Endodermal cell (in vitro differentiated cells): ENCODE measurements around the gene ZFAND2B. TPM values are rescaled to one million over a fixed set of nuclear protein-coding genes. Genes with fewer than 3 reads are reported as not detected.
A peak's percentile ranks its signal among the peaks of the same experiment; 100 is the strongest.

Experiments
- DNase-seq: peaks from one replicate; pipeline ENCODE4 v3.0.0-alpha.2; 2017
- H3K27ac ChIP-seq: 2 replicates; pipeline ENCODE4 v1.5.1; 2013; ENCODE audit warnings: mild to moderate bottlenecking, low read depth, low read length, moderate library complexity
- H3K27me3 ChIP-seq: 2 replicates; pipeline ENCODE4 v1.6.1; 2013; ENCODE audit warnings: mild to moderate bottlenecking, low read length, moderate library complexity; ENCODE audit not compliant: insufficient read depth, control insufficient read depth, poor library complexity, severe bottlenecking
- H3K36me3 ChIP-seq: 2 replicates; pipeline ENCODE4 v1.7.0; 2013; ENCODE audit warnings: mild to moderate bottlenecking, low read length, moderate library complexity; ENCODE audit not compliant: control insufficient read depth, insufficient read depth
- H3K4me1 ChIP-seq: one replicate; pipeline ENCODE4 v1.7.0; 2013; ENCODE audit warnings: low read length; ENCODE audit not compliant: control insufficient read depth, insufficient read depth
- H3K4me3 ChIP-seq: 2 replicates; pipeline ENCODE4 v1.5.1; 2013; ENCODE audit warnings: mild to moderate bottlenecking, low read length, moderate library complexity
- H3K9ac ChIP-seq: 2 replicates; pipeline ENCODE4 v1.6.1; 2013; ENCODE audit warnings: mild to moderate bottlenecking, low read length, moderate library complexity; ENCODE audit not compliant: poor library complexity, severe bottlenecking; ENCODE audit errors: extremely low read depth
- H3K9me3 ChIP-seq: 2 replicates; pipeline ENCODE4 v1.6.1; 2013; ENCODE audit warnings: mild to moderate bottlenecking, low read length, moderate library complexity; ENCODE audit not compliant: control insufficient read depth
- H3K27ac Mint-ChIP-seq: 2 replicates; pipeline ENCODE4 v1.8.0; 2020; ENCODE audit warnings: mixed read lengths
- H3K27me3 Mint-ChIP-seq: 2 replicates; pipeline ENCODE4 v1.8.0; 2021; ENCODE audit warnings: mild to moderate bottlenecking, mixed read lengths; ENCODE audit not compliant: insufficient read depth
- H3K36me3 Mint-ChIP-seq: 2 replicates; pipeline ENCODE4 v1.8.0; 2020; ENCODE audit warnings: low read depth, mixed read lengths
- H3K4me1 Mint-ChIP-seq: 2 replicates; pipeline ENCODE4 v1.8.0; 2020; ENCODE audit warnings: mixed read lengths
- H3K4me3 Mint-ChIP-seq: 2 replicates; pipeline ENCODE4 v1.8.0; 2020; ENCODE audit warnings: mild to moderate bottlenecking, moderate library complexity, mixed read lengths
- H3K9me3 Mint-ChIP-seq: 2 replicates; pipeline ENCODE4 v1.8.0; 2020; ENCODE audit warnings: mild to moderate bottlenecking, mixed read lengths
- WGBS, 2 experiments: methylation state at CpG; one replicate each; pipeline versions ENCODE4 v1.1.5 to v1.1.7; 2013; ENCODE audit warnings: missing lambda C conversion rate in 2 of 2, mixed read lengths in 1 of 2; ENCODE audit not compliant: insufficient coverage in 1 of 2, insufficient read length in 1 of 2; 5-methylcytosine and 5-hydroxymethylcytosine counted together
- total RNA-seq, 2 donors: library from RNA; stranded (reverse); fragmentation: NEBNext Ultra II Directional in 1 of 2; extraction: Animal tissue kit (Norgen Biotek cat#: 25700) in 1 of 2; gene quantifications; 2 replicates in 1 of 2; 3 replicates in 1 of 2; pipeline ENCODE4 v1.2.1, GENCODE V29; 2021
- TF ChIP-seq, protein P1 (sequence below): fragments of 200-600 bp; sonication (generic); conservative IDR thresholded peaks from 2 replicates; pipeline ENCODE4 v1.5.0; 2021; ENCODE audit warnings: antibody characterized with exemption, mild to moderate bottlenecking

The ZFAND2B gene
- total RNA-seq, 2 donors from 2014 or later = 21.7 to 22.5 TPM

DNA sequence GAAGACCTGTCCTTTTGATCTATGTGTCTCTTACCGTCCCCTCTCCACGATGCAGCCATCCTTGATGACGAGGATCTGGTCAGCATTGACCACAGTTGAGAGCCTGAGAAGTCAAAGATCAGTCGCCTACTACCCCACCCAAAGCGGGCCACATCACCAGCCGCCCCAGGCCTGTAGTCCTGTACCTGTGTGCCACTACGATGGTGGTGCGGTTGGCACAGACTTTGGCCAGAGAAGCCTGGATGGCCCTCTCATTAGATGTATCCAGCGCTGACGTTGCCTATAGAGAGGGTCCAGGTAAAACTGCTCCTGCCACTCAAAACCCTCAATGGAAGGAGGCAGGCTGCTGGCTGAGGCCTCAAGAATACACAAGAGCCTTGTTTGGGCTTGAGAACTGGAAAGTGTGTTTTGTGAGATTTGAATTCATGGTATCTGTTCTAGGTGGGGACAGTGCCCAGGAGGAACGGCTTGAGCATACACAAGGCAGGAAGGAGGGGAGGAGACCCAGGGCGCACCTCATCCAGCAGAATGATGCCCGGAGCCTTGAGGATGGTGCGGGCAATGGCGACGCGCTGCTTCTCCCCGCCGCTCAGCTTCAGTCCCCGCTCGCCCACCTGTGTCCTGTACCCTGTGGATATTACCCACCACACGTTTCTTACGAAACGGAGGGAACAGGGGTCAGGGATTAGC is 3.8 kb downstream of the ZFAND2B start:
- H3K9ac ChIP-seq = no peak overlapping the region
- H3K27me3 ChIP-seq = no peaks in the 10 kb centered on the region
- no peak for DNase-seq
- 93 to 96% methylated on average over 23 to 24 of the region's 24 CpGs for WGBS, 2 experiments
- Mint-ChIP-seq H3K27me3 (no peaks in the 10 kb centered on the region), H3K36me3 (peaks cover 50% of the 10 kb centered on the region), H3K9me3 (no peaks in the 10 kb centered on the region), H3K4me1 (peaks cover 6% of the 10 kb centered on the region), H3K4me3 (no peak overlapping the region), H3K27ac (peak overlapping the region; percentile 36)
- TF ChIP-seq, protein P1, sequence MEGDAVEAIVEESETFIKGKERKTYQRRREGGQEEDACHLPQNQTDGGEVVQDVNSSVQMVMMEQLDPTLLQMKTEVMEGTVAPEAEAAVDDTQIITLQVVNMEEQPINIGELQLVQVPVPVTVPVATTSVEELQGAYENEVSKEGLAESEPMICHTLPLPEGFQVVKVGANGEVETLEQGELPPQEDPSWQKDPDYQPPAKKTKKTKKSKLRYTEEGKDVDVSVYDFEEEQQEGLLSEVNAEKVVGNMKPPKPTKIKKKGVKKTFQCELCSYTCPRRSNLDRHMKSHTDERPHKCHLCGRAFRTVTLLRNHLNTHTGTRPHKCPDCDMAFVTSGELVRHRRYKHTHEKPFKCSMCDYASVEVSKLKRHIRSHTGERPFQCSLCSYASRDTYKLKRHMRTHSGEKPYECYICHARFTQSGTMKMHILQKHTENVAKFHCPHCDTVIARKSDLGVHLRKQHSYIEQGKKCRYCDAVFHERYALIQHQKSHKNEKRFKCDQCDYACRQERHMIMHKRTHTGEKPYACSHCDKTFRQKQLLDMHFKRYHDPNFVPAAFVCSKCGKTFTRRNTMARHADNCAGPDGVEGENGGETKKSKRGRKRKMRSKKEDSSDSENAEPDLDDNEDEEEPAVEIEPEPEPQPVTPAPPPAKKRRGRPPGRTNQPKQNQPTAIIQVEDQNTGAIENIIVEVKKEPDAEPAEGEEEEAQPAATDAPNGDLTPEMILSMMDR = no peak
- no peaks in the 10 kb centered on the region for H3K4me1 ChIP-seq
- no peak overlapping the region for H3K4me3 ChIP-seq
- no peaks in the 10 kb centered on the region for H3K9me3 ChIP-seq
- no peak overlapping the region for H3K27ac ChIP-seq
- peaks cover 62% of the 10 kb centered on the region for H3K36me3 ChIP-seq

DNA sequence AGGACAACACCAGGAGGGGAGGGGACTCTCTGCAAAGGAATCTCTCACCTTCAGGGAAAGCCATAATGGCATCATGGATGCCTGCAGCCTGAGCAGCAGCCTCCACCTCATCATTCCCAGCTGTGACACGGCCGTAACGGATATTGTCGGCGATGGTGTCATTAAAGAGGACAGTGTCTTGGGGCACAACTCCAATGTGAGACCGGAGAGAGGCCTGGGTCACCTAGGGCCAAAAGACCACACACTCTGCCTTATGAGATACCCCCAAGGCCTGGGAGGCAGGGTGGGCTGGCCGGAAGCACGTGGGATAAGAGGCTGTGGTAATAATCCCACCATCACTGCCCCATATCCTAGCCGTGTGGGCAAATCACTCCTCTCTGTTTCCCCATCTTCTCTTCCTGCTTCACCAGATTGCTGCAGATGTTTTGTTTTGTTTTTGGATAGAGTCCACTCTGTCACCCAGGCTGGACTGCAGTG is 4.3 kb downstream of the ZFAND2B start:
- no peaks in the 10 kb centered on the region for H3K4me1 ChIP-seq
- no peaks in the 10 kb centered on the region for H3K27me3 Mint-ChIP-seq
- peaks cover 6% of the 10 kb centered on the region for H3K4me1 Mint-ChIP-seq
- H3K27me3 ChIP-seq = no peaks in the 10 kb centered on the region
- H3K9ac ChIP-seq = no peak overlapping the region
- peak overlapping the region; percentile 36 for H3K27ac Mint-ChIP-seq
- TF ChIP-seq, protein P1 = no peak
- H3K9me3 ChIP-seq = no peaks in the 10 kb centered on the region
- no peak overlapping the region for H3K4me3 ChIP-seq
- peaks cover 50% of the 10 kb centered on the region for H3K36me3 Mint-ChIP-seq
- peaks cover 65% of the 10 kb centered on the region for H3K36me3 ChIP-seq
- no peak overlapping the region for H3K4me3 Mint-ChIP-seq
- DNase-seq = no peak
- 92 to 95% methylated on average over 6 to 9 of the region's 9 CpGs for WGBS, 2 experiments
- H3K9me3 Mint-ChIP-seq = no peaks in the 10 kb centered on the region
- no peak overlapping the region for H3K27ac ChIP-seq

DNA sequence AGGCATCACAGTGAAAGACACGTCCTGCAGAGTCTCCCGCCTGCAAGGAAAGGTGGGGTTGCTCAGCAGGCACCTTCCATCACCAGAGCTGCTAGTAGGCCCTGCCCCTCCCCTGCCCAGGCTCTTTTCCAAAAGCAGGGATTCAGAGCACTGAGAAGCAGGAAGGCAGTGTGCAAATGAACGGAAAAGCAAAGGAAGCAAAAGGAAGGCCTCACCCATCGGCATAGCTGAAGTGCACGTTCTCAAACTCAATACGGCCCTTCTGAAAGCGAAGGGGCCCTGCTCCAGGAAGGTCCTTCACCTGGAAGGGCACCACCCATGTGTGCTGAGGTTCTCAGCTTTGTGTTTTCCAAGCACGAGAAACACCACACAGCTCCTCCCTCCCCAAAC is 6.4 kb downstream of the ZFAND2B start:
- Mint-ChIP-seq H3K27me3 (no peaks in the 10 kb centered on the region), H3K27ac (no peak overlapping the region), H3K9me3 (no peaks in the 10 kb centered on the region), H3K4me1 (peaks cover 11% of the 10 kb centered on the region), H3K4me3 (no peak overlapping the region), H3K36me3 (peaks cover 58% of the 10 kb centered on the region)
- Histone ChIP-seq H3K4me3 (no peak overlapping the region), H3K9me3 (no peaks in the 10 kb centered on the region), H3K27me3 (no peaks in the 10 kb centered on the region), H3K36me3 (peaks cover 66% of the 10 kb centered on the region), H3K27ac (no peak overlapping the region), H3K9ac (no peak overlapping the region), H3K4me1 (no peaks in the 10 kb centered on the region)
- WGBS, 2 experiments = 92 to 96% methylated on average over 7 to 8 of the region's 8 CpGs
- DNase-seq = no peak
- TF ChIP-seq, protein P1 = no peak
